IMR-90 (cell line): Measurements from ENCODE around the gene GPR62. TPM values are rescaled to one million over a fixed set of nuclear protein-coding genes. Genes with fewer than 3 reads are reported as not detected.

Experiments
- ATAC-seq: fragments of 200-7000 bp; cut with Tn5 transposase; 2 replicates; pipeline ENCODE4 v1.9.1; 2020; ENCODE audit warnings: low read depth, mild to moderate bottlenecking, moderate library complexity
- BruUV-seq: library from RNA; stranded (reverse); fragments of 400-500 nt; replicated peaks from 2 replicates; lab custom pipeline; 2021; lab: Mats Ljungman, UMichigan
- CTCF ChIA-PET: fragments of 300-600 bp; formaldehyde crosslinking; extraction: SDS; loops from one replicate; lab custom pipeline; 2021; ENCODE audit warnings: antibody characterized with exemption; lab: Yijun Ruan, JAX
- POLR2A ChIA-PET: fragments of 300-600 bp; sonication (Branson Sonifier 250); formaldehyde crosslinking; loops from one replicate; lab custom pipeline; 2022; ENCODE audit warnings: antibody characterized with exemption; ENCODE audit not compliant: unreplicated experiment; lab: Charles Lee
- DNase-seq: peaks from one replicate; pipeline ENCODE4 v3.0.0; 2013
- H2AFZ ChIP-seq: replicated peaks from 2 replicates; pipeline ENCODE3; 2013; ENCODE audit warnings: low read length, mild to moderate bottlenecking; ENCODE audit not compliant: poor library complexity
- H2AK5ac ChIP-seq: 2 replicates; pipeline ENCODE4 v1.6.1; 2013; ENCODE audit warnings: low read depth, low read length, inconsistent platforms
- H2AK9ac ChIP-seq: replicated peaks from 2 replicates; pipeline ENCODE3; 2013; ENCODE audit warnings: mild to moderate bottlenecking, low read depth, low read length, moderate library complexity; ENCODE audit not compliant: poor library complexity
- H2BK120ac ChIP-seq: 2 replicates; pipeline ENCODE4 v1.6.1; 2013; ENCODE audit warnings: low read depth, low read length, inconsistent platforms
- H2BK15ac ChIP-seq: 3 replicates; pipeline ENCODE4 v1.6.1; 2013; ENCODE audit warnings: low read depth, low read length, inconsistent platforms
- H2BK20ac ChIP-seq: 2 replicates; pipeline ENCODE4 v1.6.1; 2013; ENCODE audit warnings: low read depth, mild to moderate bottlenecking, inconsistent platforms, low read length, moderate library complexity
- H2BK5ac ChIP-seq: 2 replicates; pipeline ENCODE4 v1.6.1; 2013; ENCODE audit warnings: mild to moderate bottlenecking, low read depth, low read length, inconsistent platforms; ENCODE audit not compliant: poor library complexity, severe bottlenecking
- H3K14ac ChIP-seq: replicated peaks from 2 replicates; pipeline ENCODE4 v1.6.1; 2013; ENCODE audit warnings: low read depth, low read length, inconsistent platforms
- H3K18ac ChIP-seq: 2 replicates; pipeline ENCODE4 v1.6.1; 2013; ENCODE audit warnings: low read depth, low read length, control low read depth
- H3K23ac ChIP-seq: 2 replicates; pipeline ENCODE4 v1.6.1; 2013; ENCODE audit warnings: low read depth, low read length, inconsistent platforms
- H3K27ac ChIP-seq: 2 replicates; pipeline ENCODE4 v1.5.1; 2013; ENCODE audit warnings: mild to moderate bottlenecking, control low read depth, low read length; ENCODE audit not compliant: insufficient read depth
- H3K27me3 ChIP-seq: 2 replicates; pipeline ENCODE4 v1.6.1; 2013; ENCODE audit warnings: low read length; ENCODE audit not compliant: control insufficient read depth, insufficient read depth
- H3K36me3 ChIP-seq: 2 replicates; pipeline ENCODE4 v1.6.1; 2013; ENCODE audit warnings: low read length, mixed read lengths; ENCODE audit not compliant: control insufficient read depth, insufficient read depth
- H3K4ac ChIP-seq: 2 replicates; pipeline ENCODE4 v1.6.1; 2013; ENCODE audit warnings: low read depth, low read length, inconsistent platforms
- H3K4me1 ChIP-seq: 2 replicates; pipeline ENCODE4 v1.6.1; 2013; ENCODE audit warnings: low read length, mixed read lengths; ENCODE audit not compliant: control insufficient read depth, insufficient read depth
- H3K4me2 ChIP-seq: 2 replicates; pipeline ENCODE4 v1.6.1; 2013; ENCODE audit warnings: low read depth, mild to moderate bottlenecking, control low read depth, low read length, moderate library complexity
- H3K4me3 ChIP-seq: 2 replicates; pipeline ENCODE4 v1.5.1; 2013; ENCODE audit warnings: low read depth, mild to moderate bottlenecking, control low read depth, low read length, moderate library complexity; ENCODE audit not compliant: insufficient read depth
- H3K56ac ChIP-seq: 2 replicates; pipeline ENCODE4 v1.6.1; 2013; ENCODE audit warnings: low read length, inconsistent platforms; ENCODE audit not compliant: insufficient read depth; ENCODE audit errors: extremely low read depth
- H3K79me1 ChIP-seq, 2 experiments: 2 replicates each; pipeline ENCODE4 v1.6.1; 2013; ENCODE audit warnings: low read length in 2 of 2, inconsistent platforms in 1 of 2, low read depth in 1 of 2
- H3K9ac ChIP-seq: 2 replicates; pipeline ENCODE4 v1.6.1; 2013; ENCODE audit warnings: low read depth, low read length, control low read depth
- H3K9me1 ChIP-seq: 2 replicates; pipeline ENCODE4 v1.6.1; 2013; ENCODE audit warnings: low read length, inconsistent platforms; ENCODE audit not compliant: insufficient read depth
- H3K9me3 ChIP-seq: 2 replicates; pipeline ENCODE4 v1.6.1; 2013; ENCODE audit warnings: low read length; ENCODE audit not compliant: control insufficient read depth, insufficient read depth
- H4K20me1 ChIP-seq: 2 replicates; pipeline ENCODE4 v1.6.1; 2013; ENCODE audit warnings: low read length, inconsistent platforms; ENCODE audit not compliant: insufficient read depth
- H4K5ac ChIP-seq: 2 replicates; pipeline ENCODE4 v1.6.1; 2013; ENCODE audit warnings: mild to moderate bottlenecking, low read depth, low read length, control low read depth
- H4K8ac ChIP-seq, 2 experiments: 2 replicates each; pipeline ENCODE4 v1.6.1; 2013; ENCODE audit warnings: low read depth in 2 of 2, low read length in 2 of 2, control low read depth in 1 of 2, inconsistent platforms in 1 of 2
- H4K91ac ChIP-seq: 2 replicates; pipeline ENCODE4 v1.6.1; 2013; ENCODE audit warnings: low read depth, low read length, inconsistent platforms; ENCODE audit not compliant: insufficient read depth
- BHLHE40 ChIP-seq: fragments of 150-350 bp; IDR thresholded peaks from 2 replicates; pipeline ENCODE4 v1.6.1; 2016; ENCODE audit warnings: mild to moderate bottlenecking, low read depth, low read length
- CEBPB ChIP-seq: IDR thresholded peaks from 2 replicates; pipeline ENCODE4 v1.6.1; 2012; ENCODE audit warnings: low read depth, low read length, improper control_type of control experiment
- CHD1 ChIP-seq: IDR thresholded peaks from 2 replicates; pipeline ENCODE4 v1.6.1; 2012; ENCODE audit warnings: low read depth, low read length, improper control_type of control experiment
- ELK1 ChIP-seq: fragments of 150-350 bp; IDR thresholded peaks from 2 replicates; pipeline ENCODE4 v1.6.1; 2016; ENCODE audit warnings: low read depth, mild to moderate bottlenecking, low read length, moderate library complexity, borderline replicate concordance
- FOS ChIP-seq: fragments of 150-350 bp; IDR thresholded peaks from 2 replicates; pipeline ENCODE4 v1.6.1; 2016; ENCODE audit warnings: low read depth, low read length
- MAFK ChIP-seq: IDR thresholded peaks from 2 replicates; pipeline ENCODE4 v1.6.1; 2012; ENCODE audit warnings: low read depth, low read length, improper control_type of control experiment
- MAZ ChIP-seq: IDR thresholded peaks from 2 replicates; pipeline ENCODE4 v1.6.1; 2012; ENCODE audit warnings: low read depth, mild to moderate bottlenecking, low read length, improper control_type of control experiment, moderate library complexity, borderline replicate concordance
- MXI1 ChIP-seq: IDR thresholded peaks from 2 replicates; pipeline ENCODE4 v1.6.1; 2012; ENCODE audit warnings: low read depth, mild to moderate bottlenecking, low read length, moderate library complexity, borderline replicate concordance
- NFE2L2 ChIP-seq: fragments of 150-350 bp; IDR thresholded peaks from 2 replicates; pipeline ENCODE4 v1.6.1; 2016; ENCODE audit warnings: low read depth, mild to moderate bottlenecking, low read length
- POLR2A ChIP-seq: IDR thresholded peaks from 2 replicates; pipeline ENCODE4 v1.6.1; 2012; ENCODE audit warnings: mild to moderate bottlenecking, low read depth, low read length
- RAD21 ChIP-seq: IDR thresholded peaks from 2 replicates; pipeline ENCODE4 v1.6.1; 2012; ENCODE audit warnings: low read length, improper control_type of control experiment
- RCOR1 ChIP-seq: IDR thresholded peaks from 2 replicates; pipeline ENCODE4 v1.6.1; 2012; ENCODE audit warnings: mild to moderate bottlenecking, low read length, improper control_type of control experiment; ENCODE audit not compliant: insufficient replicate concordance
- RFX5 ChIP-seq: IDR thresholded peaks from 2 replicates; pipeline ENCODE4 v1.8.0; 2012; ENCODE audit warnings: low read depth, mild to moderate bottlenecking, low read length, moderate library complexity
- SMC3 ChIP-seq: fragments of 150-350 bp; IDR thresholded peaks from 2 replicates; pipeline ENCODE4 v1.6.1; 2016; ENCODE audit warnings: low read depth, mild to moderate bottlenecking, antibody characterized with exemption, low read length, moderate library complexity
- WGBS, 2 experiments: methylation state at CpG; one replicate each; pipeline versions ENCODE4 v1.1.5 to v1.1.7; 2013; ENCODE audit warnings: missing lambda C conversion rate in 2 of 2; ENCODE audit not compliant: insufficient read length in 1 of 2; ENCODE audit errors: extremely low coverage in 2 of 2; 5-methylcytosine and 5-hydroxymethylcytosine counted together
- dilution Hi-C: fragments of 300-500 bp; cut with HindIII; formaldehyde crosslinking; loops from one replicate; pipeline ENCODE4 v1.14.3; 2018; ENCODE audit warnings: low sequenced_read_pairs; ENCODE audit not compliant: unreplicated experiment
- in situ Hi-C: fragments of 300-500 bp; cut with MboI; formaldehyde crosslinking; loops from 3 replicates; pipeline ENCODE4 v1.14.3; 2019; ENCODE audit warnings: low sequenced_read_pairs, inconsistent platforms, mixed read lengths
- intact Hi-C: fragments of 100-400 bp; cut with micrococcal nuclease; formaldehyde crosslinking; loops from 2 replicates; pipeline ENCODE4 v1.10.0; 2022
- polyA plus RNA-seq, 3 experiments: library from polyadenylated mRNA; depleted of rRNA; stranded (reverse); fragments of >200 nt; gene quantifications; 2 replicates each; pipeline ENCODE4 v1.2.3, GENCODE V29; 2012; ENCODE audit warnings: low replicate concordance in 1 of 3
- total RNA-seq: library from RNA; depleted of rRNA; stranded (reverse); fragments of >200 nt; gene quantifications from 2 replicates; pipeline ENCODE4 v1.2.3, GENCODE V29; 2012
- TF ChIP-seq, protein P1 (sequence below): conservative IDR thresholded peaks from 2 replicates; pipeline ENCODE4 v1.5.1; 2012; ENCODE audit warnings: mild to moderate bottlenecking, low read depth, low read length, improper control_type of control experiment
- TF ChIP-seq, protein P2 (sequence below): fragments of 150-350 bp; IDR thresholded peaks from 2 replicates; pipeline ENCODE4 v1.6.1; 2017; ENCODE audit warnings: mild to moderate bottlenecking, antibody characterized with exemption, low read length, low read depth

The GPR62 gene
- total and polyA plus RNA-seq, 2 of the 4 experiments (the other 2 are of a cell fraction), result under 0.01 TPM; not detected in 1

- no peak for DNase-seq
- no peaks in the 10 kb centered on the region for H3K4me1 ChIP-seq
- ATAC-seq, result no peak
- no peak overlapping the region for H3K18ac ChIP-seq
- H3K9me3 ChIP-seq, result no peaks in the 10 kb centered on the region
- H3K56ac ChIP-seq, result no peak overlapping the region
- H3K36me3 ChIP-seq, result peaks cover 31% of the 10 kb centered on the region
- H4K91ac ChIP-seq, result no peak overlapping the region
- BruUV-seq, result no TSS peak
- H3K9me1 ChIP-seq, result no peaks in the 10 kb centered on the region
- dilution Hi-C loops, result no loop called here
- H2AFZ ChIP-seq, result no peak overlapping the region
- ChIA-PET CTCF (no interaction called here), POLR2A (no interaction called here)
- no peak overlapping the region for H3K4me2 ChIP-seq
- H4K20me1 ChIP-seq, result no peaks in the 10 kb centered on the region
- no peak overlapping the region for H3K23ac ChIP-seq
- no peak overlapping the region for H3K4me3 ChIP-seq
- intact Hi-C loops, result no loop called here
- no peak overlapping the region for H2BK5ac ChIP-seq
- H2AK9ac ChIP-seq, result no peak overlapping the region
- no peak overlapping the region for H2AK5ac ChIP-seq
- H4K5ac ChIP-seq, result no peak overlapping the region
- TF ChIP-seq MXI1, result no peak
- TF ChIP-seq FOS, result no peak
- TF ChIP-seq, protein P1, sequence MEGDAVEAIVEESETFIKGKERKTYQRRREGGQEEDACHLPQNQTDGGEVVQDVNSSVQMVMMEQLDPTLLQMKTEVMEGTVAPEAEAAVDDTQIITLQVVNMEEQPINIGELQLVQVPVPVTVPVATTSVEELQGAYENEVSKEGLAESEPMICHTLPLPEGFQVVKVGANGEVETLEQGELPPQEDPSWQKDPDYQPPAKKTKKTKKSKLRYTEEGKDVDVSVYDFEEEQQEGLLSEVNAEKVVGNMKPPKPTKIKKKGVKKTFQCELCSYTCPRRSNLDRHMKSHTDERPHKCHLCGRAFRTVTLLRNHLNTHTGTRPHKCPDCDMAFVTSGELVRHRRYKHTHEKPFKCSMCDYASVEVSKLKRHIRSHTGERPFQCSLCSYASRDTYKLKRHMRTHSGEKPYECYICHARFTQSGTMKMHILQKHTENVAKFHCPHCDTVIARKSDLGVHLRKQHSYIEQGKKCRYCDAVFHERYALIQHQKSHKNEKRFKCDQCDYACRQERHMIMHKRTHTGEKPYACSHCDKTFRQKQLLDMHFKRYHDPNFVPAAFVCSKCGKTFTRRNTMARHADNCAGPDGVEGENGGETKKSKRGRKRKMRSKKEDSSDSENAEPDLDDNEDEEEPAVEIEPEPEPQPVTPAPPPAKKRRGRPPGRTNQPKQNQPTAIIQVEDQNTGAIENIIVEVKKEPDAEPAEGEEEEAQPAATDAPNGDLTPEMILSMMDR, result no peak
- TF ChIP-seq, protein P2, sequence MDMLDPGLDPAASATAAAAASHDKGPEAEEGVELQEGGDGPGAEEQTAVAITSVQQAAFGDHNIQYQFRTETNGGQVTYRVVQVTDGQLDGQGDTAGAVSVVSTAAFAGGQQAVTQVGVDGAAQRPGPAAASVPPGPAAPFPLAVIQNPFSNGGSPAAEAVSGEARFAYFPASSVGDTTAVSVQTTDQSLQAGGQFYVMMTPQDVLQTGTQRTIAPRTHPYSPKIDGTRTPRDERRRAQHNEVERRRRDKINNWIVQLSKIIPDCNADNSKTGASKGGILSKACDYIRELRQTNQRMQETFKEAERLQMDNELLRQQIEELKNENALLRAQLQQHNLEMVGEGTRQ, result no peak
- TF ChIP-seq SMC3, result no peak
- no peak for TF ChIP-seq ELK1
- no peak for TF ChIP-seq MAZ
- no peak for TF ChIP-seq MAFK
- no peak for TF ChIP-seq RAD21
- no peak for TF ChIP-seq CHD1
- no peak for TF ChIP-seq NFE2L2
- no peak for TF ChIP-seq RFX5
- TF ChIP-seq BHLHE40, result no peak
- TF ChIP-seq CEBPB, result no peak
- no peak for TF ChIP-seq POLR2A
- TF ChIP-seq RCOR1, result no peak
- no peak overlapping the region for H3K4ac ChIP-seq
- in situ Hi-C loops, result loop anchor here (25.0 kb wide), 1 partner anchor 543 kb away; the partner anchor contains the start of genes MANF and RBM15B
- no peaks in the 10 kb centered on the region for H3K27me3 ChIP-seq
- H2BK120ac ChIP-seq, result no peak overlapping the region
- no peak overlapping the region for H2BK20ac ChIP-seq
- no peak overlapping the region for H3K27ac ChIP-seq
- no peak overlapping the region for H4K8ac ChIP-seq
- H3K9ac ChIP-seq, result no peak overlapping the region
- H3K14ac ChIP-seq, result no peak overlapping the region
- no CpG with 5 or more reads among the region's 1 CpG for WGBS, 2 experiments
- H3K79me1 ChIP-seq, result no peaks in the 10 kb centered on the region
- no peak overlapping the region for H2BK15ac ChIP-seq
Observed at GRCh38 chr3:51930439-51930838, 24.7 kb upstream of the GPR62 start.
